ENCODE measurements around the gene HHEX. TPM values are rescaled to one million over a fixed set of nuclear protein-coding genes. Genes with fewer than 3 reads are reported as not detected.

HHEX gene
- total RNA-seq, 1 donor from 2014 or later = 182 TPM

DNA sequence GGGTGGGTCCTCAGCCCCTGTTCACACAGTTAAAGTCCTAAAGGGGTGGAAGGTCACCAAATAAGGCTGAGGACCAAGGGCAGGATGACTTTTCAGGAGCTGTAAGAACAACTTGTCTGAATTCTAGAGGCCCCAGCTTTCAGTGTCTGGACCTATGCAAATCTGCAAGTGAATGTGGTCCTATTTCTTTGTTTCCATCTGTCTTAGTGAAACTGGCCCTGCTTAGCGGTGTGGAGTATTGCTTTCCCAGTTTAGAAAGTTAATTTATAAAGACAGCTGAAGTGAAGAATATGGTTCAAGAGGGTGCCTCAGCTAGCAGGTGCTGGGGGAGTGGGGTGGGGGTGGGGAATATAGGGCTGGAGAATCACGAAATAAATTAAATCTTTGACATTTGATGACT lies 40.1 kb downstream of the HHEX start:
- no peaks in the 10 kb centered on the region for H3K36me3 Mint-ChIP-seq (ENCODE audit: low read depth, unreplicated experiment)
- no peak overlapping the region for H3K4me3 Mint-ChIP-seq (ENCODE audit: unreplicated experiment)
- no peak for DNase-seq (ENCODE audit: low spot score)
- peaks cover 5% of the 10 kb centered on the region for H3K27me3 Mint-ChIP-seq (ENCODE audit: unreplicated experiment)
- no peaks in the 10 kb centered on the region for H3K9me3 Mint-ChIP-seq (ENCODE audit: unreplicated experiment)
- H3K27ac Mint-ChIP-seq (ENCODE audit: unreplicated experiment) = no peak overlapping the region
- TF ChIP-seq, protein P1, sequence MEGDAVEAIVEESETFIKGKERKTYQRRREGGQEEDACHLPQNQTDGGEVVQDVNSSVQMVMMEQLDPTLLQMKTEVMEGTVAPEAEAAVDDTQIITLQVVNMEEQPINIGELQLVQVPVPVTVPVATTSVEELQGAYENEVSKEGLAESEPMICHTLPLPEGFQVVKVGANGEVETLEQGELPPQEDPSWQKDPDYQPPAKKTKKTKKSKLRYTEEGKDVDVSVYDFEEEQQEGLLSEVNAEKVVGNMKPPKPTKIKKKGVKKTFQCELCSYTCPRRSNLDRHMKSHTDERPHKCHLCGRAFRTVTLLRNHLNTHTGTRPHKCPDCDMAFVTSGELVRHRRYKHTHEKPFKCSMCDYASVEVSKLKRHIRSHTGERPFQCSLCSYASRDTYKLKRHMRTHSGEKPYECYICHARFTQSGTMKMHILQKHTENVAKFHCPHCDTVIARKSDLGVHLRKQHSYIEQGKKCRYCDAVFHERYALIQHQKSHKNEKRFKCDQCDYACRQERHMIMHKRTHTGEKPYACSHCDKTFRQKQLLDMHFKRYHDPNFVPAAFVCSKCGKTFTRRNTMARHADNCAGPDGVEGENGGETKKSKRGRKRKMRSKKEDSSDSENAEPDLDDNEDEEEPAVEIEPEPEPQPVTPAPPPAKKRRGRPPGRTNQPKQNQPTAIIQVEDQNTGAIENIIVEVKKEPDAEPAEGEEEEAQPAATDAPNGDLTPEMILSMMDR (IDR thresholded peaks at IDR 0.05; ENCODE audit: unreplicated experiment) = no peak
- peaks cover 15% of the 10 kb centered on the region for H3K4me1 Mint-ChIP-seq (ENCODE audit: unreplicated experiment)

DNA sequence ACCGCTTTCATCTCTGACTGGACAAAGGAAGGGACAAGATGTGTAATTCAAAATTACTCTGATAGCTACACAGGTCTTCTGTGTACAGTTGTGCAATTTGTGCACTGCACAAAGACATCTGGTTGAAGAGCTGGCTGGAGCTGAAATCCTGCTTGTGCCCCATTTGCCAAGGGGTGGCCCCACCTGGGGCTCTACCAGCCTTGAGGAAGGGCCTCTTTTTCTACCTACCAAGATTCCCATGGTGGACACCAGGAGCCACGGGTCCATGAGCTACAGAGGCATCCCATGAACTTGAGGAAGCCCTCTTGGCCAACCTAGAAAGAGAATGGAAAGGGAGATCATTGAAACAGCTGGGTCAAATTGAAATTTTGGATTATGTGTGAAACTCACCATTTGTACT lies 43.2 kb downstream of the HHEX start:
- peaks cover 7% of the 10 kb centered on the region for H3K4me1 Mint-ChIP-seq (ENCODE audit: unreplicated experiment)
- no peak overlapping the region for H3K4me3 Mint-ChIP-seq (ENCODE audit: unreplicated experiment)
- TF ChIP-seq, protein P1 (IDR thresholded peaks at IDR 0.05; ENCODE audit: unreplicated experiment) = no peak
- H3K27me3 Mint-ChIP-seq (ENCODE audit: unreplicated experiment) = peaks cover 9% of the 10 kb centered on the region
- DNase-seq (ENCODE audit: low spot score) = no peak
- no peaks in the 10 kb centered on the region for H3K9me3 Mint-ChIP-seq (ENCODE audit: unreplicated experiment)
- H3K36me3 Mint-ChIP-seq (ENCODE audit: low read depth, unreplicated experiment) = no peaks in the 10 kb centered on the region
- no peak overlapping the region for H3K27ac Mint-ChIP-seq (ENCODE audit: unreplicated experiment)

DNA sequence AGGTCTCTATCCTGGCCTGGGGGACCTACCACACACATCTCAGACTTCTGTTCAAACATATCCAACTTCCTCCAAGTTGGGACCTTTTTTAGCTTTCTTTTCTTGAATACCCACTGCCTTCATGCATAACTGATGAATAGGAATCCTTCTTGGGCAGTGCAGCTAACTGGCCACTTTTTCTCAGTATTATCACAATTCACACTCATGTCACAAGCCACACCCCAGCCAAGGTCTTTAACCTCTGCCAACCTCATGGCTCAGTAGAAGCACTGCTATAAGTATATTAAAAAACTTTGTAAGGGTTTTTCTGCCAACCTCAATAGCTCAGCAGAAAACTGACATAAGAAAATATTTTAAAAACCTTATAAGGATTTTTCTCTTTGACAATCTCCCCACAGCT lies 44.5 kb downstream of the HHEX start:
- TF ChIP-seq, protein P1 (IDR thresholded peaks at IDR 0.05; ENCODE audit: unreplicated experiment) = no peak
- no peaks in the 10 kb centered on the region for H3K4me1 Mint-ChIP-seq (ENCODE audit: unreplicated experiment)
- no peaks in the 10 kb centered on the region for H3K36me3 Mint-ChIP-seq (ENCODE audit: low read depth, unreplicated experiment)
- H3K27me3 Mint-ChIP-seq (ENCODE audit: unreplicated experiment) = peaks cover 7% of the 10 kb centered on the region
- no peak overlapping the region for H3K4me3 Mint-ChIP-seq (ENCODE audit: unreplicated experiment)
- no peak overlapping the region for H3K27ac Mint-ChIP-seq (ENCODE audit: unreplicated experiment)
- DNase-seq (ENCODE audit: low spot score) = no peak
- H3K9me3 Mint-ChIP-seq (ENCODE audit: unreplicated experiment) = no peaks in the 10 kb centered on the region

DNA sequence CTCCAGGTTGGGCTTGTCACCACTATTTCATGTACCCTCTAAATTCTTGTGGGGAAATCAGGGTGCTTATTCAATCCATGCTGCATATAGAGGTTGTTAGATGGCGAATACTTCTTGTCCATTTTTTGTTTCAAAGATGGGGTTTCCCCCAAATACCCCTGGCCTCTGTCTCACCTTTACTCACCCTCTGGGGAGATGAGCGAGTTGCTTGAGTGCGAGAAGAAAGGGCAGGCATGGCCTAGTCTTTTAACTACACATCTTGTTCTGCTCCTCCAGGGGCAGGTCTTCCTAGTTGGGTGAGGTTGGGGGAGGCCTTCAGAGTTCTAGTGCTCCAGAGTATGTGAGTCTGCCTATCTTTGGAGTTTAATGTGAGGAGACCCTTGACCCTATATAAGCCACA lies 46.2 kb downstream of the HHEX start:
- no peak overlapping the region for H3K27ac Mint-ChIP-seq (ENCODE audit: unreplicated experiment)
- TF ChIP-seq, protein P1 (IDR thresholded peaks at IDR 0.05; ENCODE audit: unreplicated experiment) = no peak
- peaks cover 4% of the 10 kb centered on the region for H3K4me1 Mint-ChIP-seq (ENCODE audit: unreplicated experiment)
- H3K36me3 Mint-ChIP-seq (ENCODE audit: low read depth, unreplicated experiment) = peaks cover 2% of the 10 kb centered on the region
- H3K4me3 Mint-ChIP-seq (ENCODE audit: unreplicated experiment) = no peak overlapping the region
- no peaks in the 10 kb centered on the region for H3K9me3 Mint-ChIP-seq (ENCODE audit: unreplicated experiment)
- H3K27me3 Mint-ChIP-seq (ENCODE audit: unreplicated experiment) = peaks cover 6% of the 10 kb centered on the region
- no peak for DNase-seq (ENCODE audit: low spot score)

DNA sequence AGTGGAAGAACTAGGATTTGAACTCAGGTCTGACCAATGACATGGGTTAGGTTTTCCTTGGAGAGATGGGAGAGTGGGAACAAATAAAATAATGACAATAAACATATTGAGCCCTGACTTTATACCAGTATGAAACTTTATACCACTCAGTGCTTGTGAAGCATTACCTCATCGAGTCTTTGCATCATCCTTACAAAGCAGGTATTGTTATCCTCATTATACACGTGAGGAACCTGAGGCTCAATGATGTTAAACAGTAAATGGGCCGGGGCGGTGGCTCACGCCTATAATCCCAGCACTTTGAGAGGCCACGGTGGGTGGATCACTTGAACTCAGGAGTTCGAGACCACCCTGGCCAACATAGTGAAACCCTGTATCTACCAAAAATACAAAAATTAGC lies 47.7 kb downstream of the HHEX start:
- Mint-ChIP-seq H3K9me3 (ENCODE audit: unreplicated experiment) (no peaks in the 10 kb centered on the region), H3K4me3 (ENCODE audit: unreplicated experiment) (no peak overlapping the region), H3K36me3 (ENCODE audit: low read depth, unreplicated experiment) (peaks cover 2% of the 10 kb centered on the region), H3K27me3 (ENCODE audit: unreplicated experiment) (peaks cover 7% of the 10 kb centered on the region), H3K27ac (ENCODE audit: unreplicated experiment) (no peak overlapping the region), H3K4me1 (ENCODE audit: unreplicated experiment) (peaks cover 7% of the 10 kb centered on the region)
- DNase-seq (ENCODE audit: low spot score) = no peak
- TF ChIP-seq, protein P1 (IDR thresholded peaks at IDR 0.05; ENCODE audit: unreplicated experiment) = no peak

Measured in endothelial cell (in vitro differentiated cells).